ENCODE results near the gene C19orf25.

Gene C19orf25

GRCh38 chr19:1450735-1451731 is 28.0 kb downstream of the C19orf25 start:
- no peak overlapping the region for H2AFZ ChIP-seq (ENCODE audit: low read length, unreplicated experiment)
- H3K4me3 ChIP-seq (ENCODE audit: low read depth, low read length): no peak overlapping the region
- H3K36me3 ChIP-seq (ENCODE audit: insufficient read depth, low read length): no peaks in the 10 kb centered on the region
- H3K27me3 ChIP-seq (ENCODE audit: insufficient read depth, low read length): peaks cover 55% of the 10 kb centered on the region
- no peak overlapping the region for H3K27ac ChIP-seq (ENCODE audit: low read depth, low read length)
- H3K79me2 ChIP-seq (ENCODE audit: control insufficient read depth, insufficient read depth, low read length, unreplicated experiment): no peaks in the 10 kb centered on the region
- H3K4me1 ChIP-seq (ENCODE audit: control insufficient read depth, insufficient read depth, low read length, unreplicated experiment): peaks cover 7% of the 10 kb centered on the region

- H3K4me1 ChIP-seq (ENCODE audit: control insufficient read depth, insufficient read depth, low read length, unreplicated experiment): peaks cover 7% of the 10 kb centered on the region
- H3K79me2 ChIP-seq (ENCODE audit: control insufficient read depth, insufficient read depth, low read length, unreplicated experiment): no peaks in the 10 kb centered on the region
- H2AFZ ChIP-seq (ENCODE audit: low read length, unreplicated experiment): no peak within 1 kb of the TSS
- peaks cover 55% of the 10 kb centered on the region for H3K27me3 ChIP-seq (ENCODE audit: insufficient read depth, low read length)
- no peak within 1 kb of the TSS for H3K27ac ChIP-seq (ENCODE audit: low read depth, low read length)
- H3K36me3 ChIP-seq (ENCODE audit: insufficient read depth, low read length): no peaks in the 10 kb centered on the region
- 0 out of 2 replicates have a peak within 1 kb of the TSS, but pooled peaks have one; percentile 12 for H3K4me3 ChIP-seq (ENCODE audit: low read depth, low read length)
Measured at GRCh38 chr19:1449467-1450442, 29.3 kb downstream of the C19orf25 start, which contains the start of gene APC2. TSS of gene APC2 (plus strand) at chr19:1450121. CDS start at chr19:1453002, 2,881 bp downstream.

GRCh38 chr19:1447944-1448343 is 31.1 kb downstream of the C19orf25 start:
- Histone ChIP-seq H3K27me3 (ENCODE audit: insufficient read depth, low read length) (peaks cover 55% of the 10 kb centered on the region), H3K36me3 (ENCODE audit: insufficient read depth, low read length) (no peaks in the 10 kb centered on the region), H3K4me1 (ENCODE audit: control insufficient read depth, insufficient read depth, low read length, unreplicated experiment) (no peaks in the 10 kb centered on the region), H3K27ac (ENCODE audit: low read depth, low read length) (no peak overlapping the region), H3K79me2 (ENCODE audit: control insufficient read depth, insufficient read depth, low read length, unreplicated experiment) (no peaks in the 10 kb centered on the region), H3K4me3 (ENCODE audit: low read depth, low read length) (no peak overlapping the region), H2AFZ (ENCODE audit: low read length, unreplicated experiment) (no peak overlapping the region)

GRCh38 chr19:1447504-1447903 is 31.5 kb downstream of the C19orf25 start:
- H3K27ac ChIP-seq (ENCODE audit: low read depth, low read length): no peak overlapping the region
- no peak overlapping the region for H2AFZ ChIP-seq (ENCODE audit: low read length, unreplicated experiment)
- H3K4me1 ChIP-seq (ENCODE audit: control insufficient read depth, insufficient read depth, low read length, unreplicated experiment): no peaks in the 10 kb centered on the region
- no peak overlapping the region for H3K4me3 ChIP-seq (ENCODE audit: low read depth, low read length)
- no peaks in the 10 kb centered on the region for H3K79me2 ChIP-seq (ENCODE audit: control insufficient read depth, insufficient read depth, low read length, unreplicated experiment)
- H3K27me3 ChIP-seq (ENCODE audit: insufficient read depth, low read length): peaks cover 51% of the 10 kb centered on the region
- H3K36me3 ChIP-seq (ENCODE audit: insufficient read depth, low read length): no peaks in the 10 kb centered on the region

GRCh38 chr19:1446713-1447481 is 32.1 kb downstream of the C19orf25 start:
- Histone ChIP-seq H3K27me3 (ENCODE audit: insufficient read depth, low read length) (peaks cover 46% of the 10 kb centered on the region), H3K36me3 (ENCODE audit: insufficient read depth, low read length) (peaks cover 2% of the 10 kb centered on the region; the same call in 1 of the 2 replicates), H3K79me2 (ENCODE audit: control insufficient read depth, insufficient read depth, low read length, unreplicated experiment) (no peaks in the 10 kb centered on the region), H3K4me3 (ENCODE audit: low read depth, low read length) (no peak overlapping the region), H2AFZ (ENCODE audit: low read length, unreplicated experiment) (no peak overlapping the region), H3K4me1 (ENCODE audit: control insufficient read depth, insufficient read depth, low read length, unreplicated experiment) (no peaks in the 10 kb centered on the region), H3K27ac (ENCODE audit: low read depth, low read length) (no peak overlapping the region)

- Histone ChIP-seq H2AFZ (ENCODE audit: low read length, unreplicated experiment) (no peak overlapping the region), H3K36me3 (ENCODE audit: insufficient read depth, low read length) (peaks cover 6% of the 10 kb centered on the region; the same call in 1 of the 2 replicates), H3K4me1 (ENCODE audit: control insufficient read depth, insufficient read depth, low read length, unreplicated experiment) (no peaks in the 10 kb centered on the region), H3K27ac (ENCODE audit: low read depth, low read length) (no peak overlapping the region), H3K4me3 (ENCODE audit: low read depth, low read length) (0 out of 2 replicates have a peak overlapping the region, but pooled peaks have one; percentile 16), H3K27me3 (ENCODE audit: insufficient read depth, low read length) (peaks cover 39% of the 10 kb centered on the region), H3K79me2 (ENCODE audit: control insufficient read depth, insufficient read depth, low read length, unreplicated experiment) (peaks cover 3% of the 10 kb centered on the region)
Measured at GRCh38 chr19:1445932-1446712, 32.9 kb downstream of the C19orf25 start.

- Histone ChIP-seq H3K27me3 (ENCODE audit: insufficient read depth, low read length) (peaks cover 31% of the 10 kb centered on the region), H2AFZ (ENCODE audit: low read length, unreplicated experiment) (no peak overlapping the region), H3K79me2 (ENCODE audit: control insufficient read depth, insufficient read depth, low read length, unreplicated experiment) (peaks cover 11% of the 10 kb centered on the region), H3K27ac (ENCODE audit: low read depth, low read length) (no peak overlapping the region), H3K4me1 (ENCODE audit: control insufficient read depth, insufficient read depth, low read length, unreplicated experiment) (peaks cover 2% of the 10 kb centered on the region), H3K4me3 (ENCODE audit: low read depth, low read length) (peak overlapping the region; percentile 29; the same call in 1 of the 2 replicates), H3K36me3 (ENCODE audit: insufficient read depth, low read length) (peaks cover 14% of the 10 kb centered on the region; the same call in 1 of the 2 replicates)
Measured at GRCh38 chr19:1445185-1445931, 33.7 kb downstream of the C19orf25 start.

GRCh38 chr19:1441677-1442438 is 37.2 kb downstream of the C19orf25 start:
- peaks cover 17% of the 10 kb centered on the region; the same call in 1 of the 2 replicates for H3K36me3 ChIP-seq (ENCODE audit: insufficient read depth, low read length)
- H3K4me1 ChIP-seq (ENCODE audit: control insufficient read depth, insufficient read depth, low read length, unreplicated experiment): peaks cover 2% of the 10 kb centered on the region
- no peak overlapping the region for H2AFZ ChIP-seq (ENCODE audit: low read length, unreplicated experiment)
- H3K4me3 ChIP-seq (ENCODE audit: low read depth, low read length): no peak overlapping the region
- H3K27ac ChIP-seq (ENCODE audit: low read depth, low read length): no peak overlapping the region
- H3K27me3 ChIP-seq (ENCODE audit: insufficient read depth, low read length): peaks cover 7% of the 10 kb centered on the region
- H3K79me2 ChIP-seq (ENCODE audit: control insufficient read depth, insufficient read depth, low read length, unreplicated experiment): peaks cover 31% of the 10 kb centered on the region
